ENCODE data around the gene VWA3A.
"Not testable (repeated sequence)": the region's sequence is repeated elsewhere in the genome, so short reads cannot be mapped to it uniquely, and the experiment has no call there.

Gene VWA3A

DNA sequence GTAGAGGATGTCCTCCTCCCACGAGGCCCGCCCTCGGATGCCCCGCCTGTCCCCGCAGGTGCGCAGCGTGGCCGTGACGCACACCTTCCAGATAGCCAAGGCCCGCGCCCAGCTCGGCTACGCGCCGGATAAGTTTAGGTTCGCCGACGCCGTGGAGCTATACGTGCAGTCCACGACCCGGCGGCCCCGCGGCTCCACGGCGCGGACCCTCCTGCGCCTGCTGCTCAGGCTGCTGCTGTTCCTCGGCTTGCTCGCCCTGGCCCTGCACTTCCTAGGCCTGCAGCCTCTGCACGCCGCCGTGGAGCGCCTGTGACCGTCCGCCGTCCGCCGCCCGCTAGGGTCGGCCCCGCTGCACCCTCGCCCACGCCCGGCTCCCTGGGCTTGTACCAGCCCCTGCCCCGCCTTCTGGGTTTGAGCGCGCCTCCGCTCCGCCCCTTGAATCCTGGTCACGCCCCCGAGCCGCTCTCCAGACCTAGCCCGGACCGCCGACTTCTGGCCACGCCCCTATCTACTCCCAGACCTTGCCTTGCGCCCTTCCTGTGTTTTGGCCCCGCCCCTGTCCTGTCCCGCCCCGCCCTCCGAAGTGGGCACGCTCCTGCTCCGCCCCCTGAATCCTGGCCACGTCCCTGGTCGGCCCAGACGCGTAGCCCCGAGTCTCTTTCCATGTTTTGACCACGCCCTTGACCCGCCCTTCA is 97.9 kb downstream of the VWA3A start:
- TF ChIP-seq POLR2A (IDR thresholded peaks at IDR 0.05; ENCODE audit: low read depth, low read length), result peak; percentile 29
- FAIRE-seq (no peak), DNase-seq (ENCODE audit: insufficient read length, low spot score) (peak; percentile 76)

GRCh38 chr16:22190776-22191531 is 98.6 kb downstream of the VWA3A start:
- no peak for TF ChIP-seq POLR2A (IDR thresholded peaks at IDR 0.05; ENCODE audit: low read depth, low read length)
- FAIRE-seq (peak; percentile 76), DNase-seq (ENCODE audit: insufficient read length, low spot score) (peak; percentile 77)

- TF ChIP-seq POLR2A (IDR thresholded peaks at IDR 0.05; ENCODE audit: low read depth, low read length), result no peak
- no peak for FAIRE-seq
- no peak for DNase-seq (ENCODE audit: insufficient read length, low spot score)
These were observed 99.4 kb downstream of the VWA3A start for GRCh38 chr16:22191532-22192260.

- FAIRE-seq, result no peak
- TF ChIP-seq POLR2A (IDR thresholded peaks at IDR 0.05; ENCODE audit: low read depth, low read length), result no peak
These were observed 100.1 kb downstream of the VWA3A start for GRCh38 chr16:22192261-22193062.

DNA sequence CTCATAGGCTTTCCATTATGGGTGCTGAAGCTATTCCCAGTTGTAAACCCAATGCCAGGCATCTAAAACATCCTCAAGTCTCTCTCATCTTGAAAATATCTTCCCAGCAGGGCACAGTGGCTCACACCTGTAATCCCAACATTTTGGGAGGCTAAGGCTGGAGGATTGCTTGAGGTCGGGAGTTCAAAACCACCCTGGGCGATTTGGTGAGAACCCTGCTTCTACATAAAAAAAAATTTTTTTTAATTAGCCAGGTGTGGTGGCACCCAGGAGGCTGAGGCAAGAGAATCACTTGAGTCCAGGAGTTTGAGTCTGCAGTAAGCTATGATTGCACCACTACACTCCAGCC is 100.7 kb downstream of the VWA3A start:
- DNase-seq (ENCODE audit: insufficient read length, low spot score) (no peak), FAIRE-seq (no peak)
- TF ChIP-seq POLR2A (IDR thresholded peaks at IDR 0.05; ENCODE audit: low read depth, low read length), result no peak

More at GRCh38 chr16:22192261-22193062, 100.1 kb downstream of the VWA3A start:
- no peak for DNase-seq (ENCODE audit: insufficient read length, low spot score)

DNA sequence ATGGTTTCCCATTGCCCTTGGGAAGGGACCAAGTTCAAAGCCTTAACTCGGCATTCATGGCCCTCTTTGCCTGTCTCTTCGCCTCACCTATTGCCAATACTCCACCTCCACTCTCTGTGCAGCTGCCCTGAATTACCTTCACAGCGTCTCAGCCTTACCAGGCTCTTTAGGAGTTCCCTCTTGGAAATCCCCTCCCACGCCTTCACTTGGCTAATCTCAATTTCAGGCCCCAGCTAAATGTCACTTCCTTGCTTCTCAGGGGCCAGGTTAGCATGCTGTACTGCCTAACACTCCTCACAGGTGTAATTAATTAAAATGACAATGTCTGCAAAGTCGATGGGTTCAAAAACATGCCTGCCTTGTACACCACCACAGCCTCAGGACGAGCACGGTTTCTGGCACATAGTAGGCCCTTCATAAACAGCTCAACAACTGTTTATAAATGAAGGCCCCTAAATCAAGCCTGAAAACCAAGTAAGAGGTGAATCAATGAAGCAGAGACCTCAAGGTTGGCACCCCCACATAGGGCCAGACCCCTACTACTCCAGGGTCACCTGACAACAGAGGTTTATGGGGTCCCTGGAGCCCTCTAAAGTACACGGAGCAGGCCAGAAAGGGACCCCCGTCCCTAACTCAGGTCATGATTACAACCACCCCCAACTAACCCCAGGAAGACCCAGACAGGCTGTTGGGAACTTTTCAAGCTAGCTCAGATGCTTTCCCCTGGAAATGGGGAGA is 102.5 kb downstream of the VWA3A start:
- no peak for DNase-seq (ENCODE audit: insufficient read length, low spot score)
- no peak for FAIRE-seq
- no peak for TF ChIP-seq POLR2A (IDR thresholded peaks at IDR 0.05; ENCODE audit: low read depth, low read length)

DNA sequence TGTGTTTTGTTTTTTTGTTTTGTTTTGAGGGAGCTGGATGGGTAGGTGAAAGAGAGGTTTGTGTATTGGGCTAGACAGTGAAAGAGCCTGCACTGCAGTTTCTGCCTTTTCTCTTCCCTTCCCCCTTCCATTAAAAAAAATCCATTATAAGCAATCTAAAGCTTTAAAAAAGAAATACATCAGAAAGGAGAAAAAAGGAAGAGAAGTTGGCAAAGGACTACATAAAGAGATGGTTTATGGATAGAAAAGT is 103.0 kb downstream of the VWA3A start:
- TF ChIP-seq POLR2A (IDR thresholded peaks at IDR 0.05; ENCODE audit: low read depth, low read length), result no peak
- FAIRE-seq (no peak), DNase-seq (ENCODE audit: insufficient read length, low spot score) (no peak)

- no peak for TF ChIP-seq POLR2A (IDR thresholded peaks at IDR 0.05; ENCODE audit: low read depth, low read length)
- no peak for FAIRE-seq
- DNase-seq (ENCODE audit: insufficient read length, low spot score), result no peak
These were observed 103.6 kb downstream of the VWA3A start for GRCh38 chr16:22195695-22196558.

- FAIRE-seq; DNase-seq (ENCODE audit: insufficient read length, low spot score): not testable (repeated sequence)
These were observed 104.3 kb downstream of the VWA3A start for GRCh38 chr16:22196559-22197168.

DNA sequence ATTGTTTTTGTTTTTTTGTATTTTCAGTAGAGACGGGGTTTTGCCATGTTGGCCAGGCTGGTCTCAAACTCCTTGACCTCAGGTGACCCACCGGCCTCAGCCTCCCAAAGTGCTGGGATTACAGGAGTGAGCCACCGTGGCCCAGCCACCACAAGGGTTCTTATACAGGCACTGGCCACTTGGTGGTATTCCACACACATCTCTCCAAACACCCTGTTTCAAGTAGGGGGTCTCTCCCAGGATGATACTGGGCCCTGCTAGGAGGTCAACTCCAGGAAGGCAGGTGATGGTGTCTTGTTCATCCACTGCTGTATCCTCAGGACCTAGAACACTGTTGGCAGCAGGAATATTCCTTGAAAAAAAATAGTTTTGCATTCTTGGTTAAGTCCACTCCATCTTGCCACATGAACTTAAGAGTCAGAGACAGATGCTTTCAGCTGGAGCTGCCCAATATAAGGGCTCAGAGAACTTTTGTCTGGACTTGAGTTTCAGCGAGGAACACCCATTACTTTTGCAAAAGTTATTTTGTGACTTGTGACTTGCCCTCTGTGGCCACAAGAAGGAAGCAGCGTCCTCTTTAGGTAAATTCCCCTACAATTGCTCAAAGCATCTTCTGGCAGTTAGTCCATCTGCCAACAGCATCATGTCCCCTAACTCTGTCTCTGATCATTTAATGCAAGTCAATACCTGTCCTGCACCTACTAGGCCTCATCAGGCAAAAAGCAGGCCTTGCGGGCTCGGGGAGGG is 106.4 kb downstream of the VWA3A start:
- FAIRE-seq (no peak), DNase-seq (ENCODE audit: insufficient read length, low spot score) (no peak)
- TF ChIP-seq POLR2A (IDR thresholded peaks at IDR 0.05; ENCODE audit: low read depth, low read length), result no peak

GRCh38 chr16:22202261-22202637 is 109.9 kb downstream of the VWA3A start:
- FAIRE-seq (no peak), DNase-seq (ENCODE audit: insufficient read length, low spot score) (no peak)

DNA sequence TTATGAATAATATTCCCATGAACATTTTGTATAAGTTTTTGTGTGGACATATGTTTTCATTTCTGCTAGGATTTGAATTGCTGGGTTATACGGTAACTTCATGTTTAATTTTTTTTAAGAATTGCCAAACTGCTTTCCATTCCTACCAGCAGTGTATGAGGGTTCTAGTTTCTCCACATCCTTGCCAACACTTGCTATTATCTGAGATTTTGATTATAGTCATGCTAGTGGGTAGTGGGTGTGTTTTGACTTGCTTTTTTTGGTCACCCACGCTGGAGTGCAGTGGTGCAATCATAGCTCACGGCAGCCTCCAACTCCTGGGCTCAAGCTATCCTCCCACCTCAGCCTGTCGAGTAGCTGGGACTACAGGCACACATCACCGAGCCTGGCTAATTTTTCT is 110.8 kb downstream of the VWA3A start:
- TF ChIP-seq POLR2A (IDR thresholded peaks at IDR 0.05; ENCODE audit: low read depth, low read length), result no peak
- FAIRE-seq (no peak), DNase-seq (ENCODE audit: insufficient read length, low spot score) (no peak)

More at GRCh38 chr16:22202261-22202637, 109.9 kb downstream of the VWA3A start:
- no peak for TF ChIP-seq POLR2A (IDR thresholded peaks at IDR 0.05; ENCODE audit: low read depth, low read length)
